Sigmoid colon (tissue), 4 donors: ENCODE data around the gene DOCK9.

ENCODE experiments used
- EP300 ChIP-seq, 4 donors: sonication (generic); formaldehyde crosslinking; IDR thresholded peaks; one replicate each; pipeline ENCODE4 v1.6.1; 2017; ENCODE audit warnings: antibody characterized with exemption in 4 of 4
- POLR2A ChIP-seq, 2 donors: fragments of 450-650 bp; IDR thresholded peaks; one replicate each; pipeline ENCODE4 v1.6.1; 2016; ENCODE audit warnings: antibody characterized with exemption in 2 of 2, mild to moderate bottlenecking in 2 of 2, moderate library complexity in 2 of 2
- POLR2AphosphoS5 ChIP-seq, 4 donors: sonication (generic); formaldehyde crosslinking; IDR thresholded peaks; one replicate each; pipeline ENCODE4 v1.6.1; 2017; ENCODE audit warnings: antibody characterized with exemption in 4 of 4
- TF ChIP-seq, protein P1 (sequence below), 4 experiments: fragments of 450-650 bp in 3 of 4; fragments of 200-600 bp in 1 of 4; IDR thresholded peaks; one replicate each; pipeline ENCODE4 v1.5.1; 2016 to 2019; ENCODE audit warnings: antibody characterized with exemption in 4 of 4, mild to moderate bottlenecking in 3 of 4, moderate library complexity in 2 of 4

DNA sequence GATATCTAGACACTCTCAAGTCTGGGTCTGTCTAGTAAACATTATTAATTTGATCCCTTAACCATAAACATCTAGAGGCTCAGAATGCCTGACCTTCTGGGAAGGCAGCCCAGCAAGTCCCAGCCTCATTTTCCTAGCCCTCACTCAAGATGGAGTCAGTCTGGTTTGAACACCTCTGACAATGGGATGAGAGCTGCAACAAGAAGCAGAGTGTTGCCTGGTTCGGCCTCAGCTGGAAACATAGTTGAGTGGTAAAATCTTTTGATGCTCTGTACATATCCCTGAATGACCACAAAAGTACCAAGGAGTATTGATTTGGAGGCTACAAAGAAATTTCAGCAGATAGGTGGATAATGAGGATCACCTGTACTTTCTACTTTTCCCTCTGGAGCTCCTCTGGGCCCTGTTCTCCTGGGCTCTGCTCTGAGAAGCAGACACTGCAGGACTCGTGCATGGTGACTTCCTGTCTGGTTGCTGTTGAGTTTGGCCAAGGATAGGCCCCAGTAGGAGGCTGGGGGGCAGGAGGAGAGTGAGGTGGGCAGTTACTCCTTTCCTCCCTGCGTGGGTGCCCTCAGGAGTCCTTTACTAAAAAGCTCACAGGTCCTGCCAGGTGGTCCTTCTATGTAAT is 157.0 kb downstream of the DOCK9 start:
- TF ChIP-seq, protein P1, sequence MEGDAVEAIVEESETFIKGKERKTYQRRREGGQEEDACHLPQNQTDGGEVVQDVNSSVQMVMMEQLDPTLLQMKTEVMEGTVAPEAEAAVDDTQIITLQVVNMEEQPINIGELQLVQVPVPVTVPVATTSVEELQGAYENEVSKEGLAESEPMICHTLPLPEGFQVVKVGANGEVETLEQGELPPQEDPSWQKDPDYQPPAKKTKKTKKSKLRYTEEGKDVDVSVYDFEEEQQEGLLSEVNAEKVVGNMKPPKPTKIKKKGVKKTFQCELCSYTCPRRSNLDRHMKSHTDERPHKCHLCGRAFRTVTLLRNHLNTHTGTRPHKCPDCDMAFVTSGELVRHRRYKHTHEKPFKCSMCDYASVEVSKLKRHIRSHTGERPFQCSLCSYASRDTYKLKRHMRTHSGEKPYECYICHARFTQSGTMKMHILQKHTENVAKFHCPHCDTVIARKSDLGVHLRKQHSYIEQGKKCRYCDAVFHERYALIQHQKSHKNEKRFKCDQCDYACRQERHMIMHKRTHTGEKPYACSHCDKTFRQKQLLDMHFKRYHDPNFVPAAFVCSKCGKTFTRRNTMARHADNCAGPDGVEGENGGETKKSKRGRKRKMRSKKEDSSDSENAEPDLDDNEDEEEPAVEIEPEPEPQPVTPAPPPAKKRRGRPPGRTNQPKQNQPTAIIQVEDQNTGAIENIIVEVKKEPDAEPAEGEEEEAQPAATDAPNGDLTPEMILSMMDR (IDR thresholded peaks at IDR 0.05), result no peak
- TF ChIP-seq POLR2A (IDR thresholded peaks at IDR 0.05) (no peak), EP300 (IDR thresholded peaks at IDR 0.05) (no peak), POLR2AphosphoS5 (IDR thresholded peaks at IDR 0.05) (no peak)
